ENCODE results near the gene MYH10.

MYH10 gene

DNA sequence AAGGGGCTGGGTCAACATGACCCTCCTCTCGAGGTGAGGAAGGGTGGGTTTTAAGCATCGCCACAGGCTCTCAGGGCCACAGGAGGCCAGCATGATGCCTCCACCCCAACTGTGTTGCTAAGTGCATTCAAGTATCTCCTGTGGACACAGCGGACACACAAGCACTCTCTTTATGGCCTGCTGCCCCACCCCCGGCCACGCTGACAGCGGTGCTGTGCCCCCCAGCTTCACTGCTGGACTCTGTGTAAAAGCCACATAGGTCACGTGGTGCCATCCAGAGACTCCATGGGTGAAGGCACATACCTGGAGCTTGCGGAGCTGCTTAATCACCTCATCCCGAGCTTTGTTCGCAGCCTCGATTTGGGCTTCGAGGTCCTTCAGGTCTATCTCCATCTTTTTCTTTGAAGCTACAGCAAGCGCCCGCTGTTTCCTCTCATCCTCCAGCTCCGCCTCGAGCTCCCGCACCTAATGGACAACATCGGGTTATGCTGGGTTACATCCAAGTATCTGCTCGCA lies 143.3 kb downstream of the MYH10 start:
- TF ChIP-seq TSHZ2 (CRISPR knock-in tag; IDR thresholded peaks at IDR 0.05) (no peak), GLIS3 (CRISPR knock-in tag; IDR thresholded peaks at IDR 0.05) (no peak), ZFP30 (CRISPR knock-in tag; IDR thresholded peaks at IDR 0.05) (no peak), TCF4 (CRISPR knock-in tag; IDR thresholded peaks at IDR 0.05; ENCODE audit: borderline replicate concordance) (no peak)
- TF ChIP-seq, protein P1, sequence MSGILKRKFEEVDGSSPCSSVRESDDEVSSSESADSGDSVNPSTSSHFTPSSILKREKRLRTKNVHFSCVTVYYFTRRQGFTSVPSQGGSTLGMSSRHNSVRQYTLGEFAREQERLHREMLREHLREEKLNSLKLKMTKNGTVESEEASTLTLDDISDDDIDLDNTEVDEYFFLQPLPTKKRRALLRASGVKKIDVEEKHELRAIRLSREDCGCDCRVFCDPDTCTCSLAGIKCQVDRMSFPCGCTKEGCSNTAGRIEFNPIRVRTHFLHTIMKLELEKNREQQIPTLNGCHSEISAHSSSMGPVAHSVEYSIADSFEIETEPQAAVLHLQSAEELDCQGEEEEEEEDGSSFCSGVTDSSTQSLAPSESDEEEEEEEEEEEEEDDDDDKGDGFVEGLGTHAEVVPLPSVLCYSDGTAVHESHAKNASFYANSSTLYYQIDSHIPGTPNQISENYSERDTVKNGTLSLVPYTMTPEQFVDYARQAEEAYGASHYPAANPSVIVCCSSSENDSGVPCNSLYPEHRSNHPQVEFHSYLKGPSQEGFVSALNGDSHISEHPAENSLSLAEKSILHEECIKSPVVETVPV (CRISPR knock-in tag; IDR thresholded peaks at IDR 0.05) = no peak
- ATAC-seq = no peak

GRCh38 chr17:8485491-8485890 lies 145.0 kb downstream of the MYH10 start:
- no peak for TF ChIP-seq PATZ1 (CRISPR knock-in tag; IDR thresholded peaks at IDR 0.05; ENCODE audit: borderline replicate concordance)
- TF ChIP-seq ZC3H10 (CRISPR knock-in tag; IDR thresholded peaks at IDR 0.05) = no peak
- TF ChIP-seq ZFP3 (CRISPR knock-in tag; IDR thresholded peaks at IDR 0.05) = no peak
- no peak for TF ChIP-seq CSDC2 (CRISPR knock-in tag; IDR thresholded peaks at IDR 0.05)
- TF ChIP-seq RARB (CRISPR knock-in tag; IDR thresholded peaks at IDR 0.05) = no peak
- TF ChIP-seq, protein P1 (CRISPR knock-in tag; IDR thresholded peaks at IDR 0.05) = no peak
- no peak for TF ChIP-seq TSHZ2 (CRISPR knock-in tag; IDR thresholded peaks at IDR 0.05)
- TF ChIP-seq ZNF565 (CRISPR knock-in tag; conservative IDR thresholded peaks at IDR 0.05; ENCODE audit: low read depth) = no peak
- no peak for TF ChIP-seq POU6F1 (CRISPR knock-in tag; IDR thresholded peaks at IDR 0.05; ENCODE audit: borderline replicate concordance, low read depth)
- TF ChIP-seq ZNF70 (CRISPR knock-in tag; IDR thresholded peaks at IDR 0.05) = no peak

DNA sequence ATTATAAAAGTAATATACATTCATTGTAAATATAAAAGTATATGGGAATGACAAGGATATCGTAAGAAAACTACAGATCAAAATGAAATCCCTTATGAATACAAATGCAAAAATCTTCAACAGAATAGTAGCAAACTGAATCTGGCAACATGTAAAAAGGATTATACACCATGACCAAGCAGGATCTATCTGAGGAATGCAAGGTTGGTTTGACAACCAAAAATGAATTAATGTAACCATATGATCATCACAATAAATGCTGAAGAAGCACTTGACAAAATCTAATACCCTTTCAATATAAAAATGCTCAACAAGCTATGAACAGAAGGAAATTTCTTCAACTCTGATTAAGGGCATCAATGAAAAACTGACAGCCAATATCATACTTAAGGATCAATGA lies 146.1 kb downstream of the MYH10 start:
- TF ChIP-seq ZNF565 (CRISPR knock-in tag; conservative IDR thresholded peaks at IDR 0.05; ENCODE audit: low read depth) (no peak), TCF4 (CRISPR knock-in tag; IDR thresholded peaks at IDR 0.05; ENCODE audit: borderline replicate concordance) (no peak), ESRRG (CRISPR knock-in tag; IDR thresholded peaks at IDR 0.05) (no peak), TSHZ2 (CRISPR knock-in tag; IDR thresholded peaks at IDR 0.05) (no peak), TOX (CRISPR knock-in tag; IDR thresholded peaks at IDR 0.05; ENCODE audit: borderline replicate concordance) (no peak), BACH2 (CRISPR knock-in tag; IDR thresholded peaks at IDR 0.05; ENCODE audit: borderline replicate concordance) (no peak), GLIS3 (CRISPR knock-in tag; IDR thresholded peaks at IDR 0.05) (no peak)
- no peak for ATAC-seq

More at GRCh38 chr17:8485491-8485890, 145.0 kb downstream of the MYH10 start:
- ATAC-seq = no peak
